Ovary (tissue), 3 donors: ENCODE data around the gene HOXA5.

ENCODE experiments used
- CTCF ChIP-seq, 3 donors: fragments of 450-650 bp in 2 of 3; fragments of 200-600 bp in 1 of 3; IDR thresholded peaks; one replicate each; pipeline versions ENCODE4 v1.5.1 to v1.8.0; 2016 to 2022; ENCODE audit warnings: antibody characterized with exemption in 3 of 3, mild to moderate bottlenecking in 1 of 3
- EP300 ChIP-seq: sonication (generic); formaldehyde crosslinking; IDR thresholded peaks from one replicate; pipeline ENCODE4 v1.6.1; 2017; ENCODE audit warnings: antibody characterized with exemption
- POLR2A ChIP-seq: fragments of 450-650 bp; IDR thresholded peaks from one replicate; pipeline ENCODE4 v1.6.1; 2017; ENCODE audit warnings: antibody characterized with exemption, mild to moderate bottlenecking, moderate library complexity
- donor health status: DM: no; HTN: no; CAD: no.

GRCh38 chr7:27112955-27113949, 30.2 kb downstream of the HOXA5 start:
- no peak for TF ChIP-seq EP300
- no peak for TF ChIP-seq CTCF (IDR thresholded peaks at IDR 0.05)
- no peak for TF ChIP-seq POLR2A
